HG03565 (cell line): ENCODE measurements around the gene TBC1D1.
A peak's percentile ranks its signal among the peaks of the same experiment; 100 is the strongest.

Experiments used
- ATAC-seq: cut with Tn5 transposase; IDR thresholded peaks from one replicate; pipeline ENCODE4 v1.9.1; 2021; ENCODE audit warnings: mild to moderate bottlenecking, moderate library complexity; ENCODE audit not compliant: unreplicated experiment

TBC1D1 gene

GRCh38 chr4:38095691-38096090 lies 204.8 kb downstream of the TBC1D1 start:
- ATAC-seq, result no peak

- ATAC-seq, result no peak
These were observed 206.9 kb downstream of the TBC1D1 start for GRCh38 chr4:38097818-38098217.

GRCh38 chr4:38099020-38099600 lies 208.2 kb downstream of the TBC1D1 start:
- no peak for ATAC-seq

- ATAC-seq, result no peak
These were observed 209.1 kb downstream of the TBC1D1 start for GRCh38 chr4:38099908-38100407.

GRCh38 chr4:38100474-38101255 lies 209.8 kb downstream of the TBC1D1 start:
- ATAC-seq, result no peak

GRCh38 chr4:38101563-38101962 lies 210.7 kb downstream of the TBC1D1 start:
- no peak for ATAC-seq

GRCh38 chr4:38102957-38103588 lies 212.2 kb downstream of the TBC1D1 start:
- no peak for ATAC-seq

- ATAC-seq, result peak; percentile 91
These were observed 214.8 kb downstream of the TBC1D1 start for GRCh38 chr4:38105475-38106220.

- no peak for ATAC-seq
These were observed 215.4 kb downstream of the TBC1D1 start for GRCh38 chr4:38106311-38106710.

GRCh38 chr4:38106886-38107514 lies 216.1 kb downstream of the TBC1D1 start:
- no peak for ATAC-seq

- ATAC-seq, result no peak
These were observed 216.9 kb downstream of the TBC1D1 start for GRCh38 chr4:38107818-38108217.

GRCh38 chr4:38109370-38109769 lies 218.5 kb downstream of the TBC1D1 start:
- ATAC-seq, result no peak

GRCh38 chr4:38109896-38110295 lies 219.0 kb downstream of the TBC1D1 start:
- ATAC-seq, result no peak

- ATAC-seq, result no peak
These were observed 220.1 kb downstream of the TBC1D1 start for GRCh38 chr4:38111024-38111423.

- ATAC-seq, result no peak
These were observed 220.8 kb downstream of the TBC1D1 start for GRCh38 chr4:38111717-38112116.

- ATAC-seq, result no peak
These were observed 222.2 kb downstream of the TBC1D1 start for GRCh38 chr4:38113132-38113531.

- ATAC-seq, result no peak
These were observed 222.7 kb downstream of the TBC1D1 start for GRCh38 chr4:38113551-38113950.

GRCh38 chr4:38114386-38115150 lies 223.7 kb downstream of the TBC1D1 start:
- ATAC-seq, result no peak

GRCh38 chr4:38115601-38116000 lies 224.7 kb downstream of the TBC1D1 start:
- ATAC-seq, result no peak

GRCh38 chr4:38117591-38117990 lies 226.7 kb downstream of the TBC1D1 start:
- no peak for ATAC-seq
